ENCODE measurements around the gene AP1M2.

DNA sequence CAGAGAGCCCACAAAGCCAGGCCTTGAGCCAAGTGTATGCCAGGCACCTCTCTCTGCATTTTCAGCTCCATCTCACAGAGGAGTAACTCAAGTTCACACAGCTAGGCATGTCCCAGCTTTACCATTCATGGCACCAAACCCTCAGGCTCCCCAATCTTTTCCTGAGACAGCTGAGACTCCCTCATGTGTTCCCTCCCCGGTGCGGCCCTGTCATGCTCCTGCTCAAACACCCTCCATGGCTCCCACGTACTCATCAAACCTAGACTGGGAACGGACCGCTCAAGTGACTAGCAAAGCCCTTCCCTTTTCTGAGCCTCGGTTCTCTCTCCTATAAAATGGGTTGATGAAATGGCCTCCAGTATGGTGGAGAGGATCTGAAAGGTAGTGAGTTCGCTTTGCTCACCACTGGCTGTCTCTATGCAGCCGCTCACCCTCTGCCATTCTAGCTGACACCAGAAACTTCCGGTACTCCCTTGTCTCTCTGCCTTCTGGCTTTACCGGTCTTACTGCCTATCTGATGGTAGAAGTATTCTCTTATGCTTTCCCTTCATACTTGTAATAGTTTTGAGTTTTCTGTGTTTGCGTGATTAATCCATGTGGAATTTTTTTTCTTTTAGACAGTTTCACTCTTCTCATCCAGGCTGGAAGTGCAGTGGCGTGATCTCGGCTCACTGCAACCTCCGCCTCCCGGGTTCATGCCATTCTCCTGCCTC lies 30.5 kb upstream of the AP1M2 start:
- TF ChIP-seq, protein P1, sequence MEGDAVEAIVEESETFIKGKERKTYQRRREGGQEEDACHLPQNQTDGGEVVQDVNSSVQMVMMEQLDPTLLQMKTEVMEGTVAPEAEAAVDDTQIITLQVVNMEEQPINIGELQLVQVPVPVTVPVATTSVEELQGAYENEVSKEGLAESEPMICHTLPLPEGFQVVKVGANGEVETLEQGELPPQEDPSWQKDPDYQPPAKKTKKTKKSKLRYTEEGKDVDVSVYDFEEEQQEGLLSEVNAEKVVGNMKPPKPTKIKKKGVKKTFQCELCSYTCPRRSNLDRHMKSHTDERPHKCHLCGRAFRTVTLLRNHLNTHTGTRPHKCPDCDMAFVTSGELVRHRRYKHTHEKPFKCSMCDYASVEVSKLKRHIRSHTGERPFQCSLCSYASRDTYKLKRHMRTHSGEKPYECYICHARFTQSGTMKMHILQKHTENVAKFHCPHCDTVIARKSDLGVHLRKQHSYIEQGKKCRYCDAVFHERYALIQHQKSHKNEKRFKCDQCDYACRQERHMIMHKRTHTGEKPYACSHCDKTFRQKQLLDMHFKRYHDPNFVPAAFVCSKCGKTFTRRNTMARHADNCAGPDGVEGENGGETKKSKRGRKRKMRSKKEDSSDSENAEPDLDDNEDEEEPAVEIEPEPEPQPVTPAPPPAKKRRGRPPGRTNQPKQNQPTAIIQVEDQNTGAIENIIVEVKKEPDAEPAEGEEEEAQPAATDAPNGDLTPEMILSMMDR (IDR thresholded peaks at IDR 0.05) = no peak
- no peak for TF ChIP-seq EZH2phosphoT487 (IDR thresholded peaks at IDR 0.05)
